Activated CD4-positive, CD25-positive, alpha-beta regulatory T cell (primary cell): ENCODE data around the gene BCDIN3D.
"Not testable (repeated sequence)": the region's sequence is repeated elsewhere in the genome, so short reads cannot be mapped to it uniquely, and the experiment has no call there.

Experiments used
- DNase-seq, 4 experiments: peaks; one replicate each; lab custom pipeline; 2025; lab: John Stamatoyannopoulos, UW

Gene BCDIN3D

GRCh38 chr12:49877066-49877465, 34.2 kb upstream of the BCDIN3D start:
- DNase-seq: no peak

- DNase-seq: no peak
Observed at GRCh38 chr12:49876070-49876469, 33.2 kb upstream of the BCDIN3D start.

- DNase-seq: no peak
Observed at GRCh38 chr12:49875115-49875720, 32.3 kb upstream of the BCDIN3D start.

- no peak for DNase-seq
Observed at GRCh38 chr12:49874142-49874897, 31.4 kb upstream of the BCDIN3D start.

- DNase-seq: no peak
Observed at GRCh38 chr12:49873361-49873934, 30.5 kb upstream of the BCDIN3D start.

- no peak for DNase-seq
Observed at GRCh38 chr12:49872781-49873181, 29.9 kb upstream of the BCDIN3D start.

- DNase-seq: no peak
Observed at GRCh38 chr12:49872381-49872780, 29.5 kb upstream of the BCDIN3D start.

GRCh38 chr12:49871811-49872251, 28.9 kb upstream of the BCDIN3D start:
- DNase-seq: not testable (repeated sequence)

GRCh38 chr12:49871263-49871561, 28.3 kb upstream of the BCDIN3D start:
- DNase-seq: no peak

- no peak for DNase-seq
Observed at GRCh38 chr12:49870501-49871262, 27.8 kb upstream of the BCDIN3D start.

- DNase-seq: no peak
Observed at GRCh38 chr12:49869816-49870500, 27.1 kb upstream of the BCDIN3D start.

- no peak for DNase-seq
Observed at GRCh38 chr12:49868952-49869815, 26.3 kb upstream of the BCDIN3D start.

- DNase-seq: no peak
Observed at GRCh38 chr12:49868449-49868848, 25.5 kb upstream of the BCDIN3D start.

GRCh38 chr12:49867570-49868341, 24.9 kb upstream of the BCDIN3D start:
- no peak for DNase-seq

- DNase-seq: peak; percentile 33 to 75 (median 48)
Observed at GRCh38 chr12:49866859-49867569, 24.1 kb upstream of the BCDIN3D start.

- no peak for DNase-seq
Observed at GRCh38 chr12:49865782-49866135, 22.9 kb upstream of the BCDIN3D start.

- no peak for DNase-seq
Observed at GRCh38 chr12:49865109-49865781, 22.3 kb upstream of the BCDIN3D start.

GRCh38 chr12:49864798-49865090, 21.8 kb upstream of the BCDIN3D start:
- DNase-seq: no peak
